ENCODE measurements around the gene OR2T35.

GRCh38 chr1:248592655-248593054, 52.4 kb downstream of the OR2T35 start:
- TF ChIP-seq CTCF (IDR thresholded peaks at IDR 0.05; ENCODE audit: insufficient read depth, low read depth, low read length) (no peak), EZH2 (IDR thresholded peaks at IDR 0.05; ENCODE audit: insufficient read depth, low read length) (no peak)
